ENCODE data around the gene TUBB4A.

- no peak for TF ChIP-seq EZH2 (IDR thresholded peaks at IDR 0.05; ENCODE audit: borderline replicate concordance, low read length)
- TF ChIP-seq CTCF (IDR thresholded peaks at IDR 0.05; ENCODE audit: low read length): no peak
These were observed 19.8 kb downstream of the TUBB4A start for GRCh38 chr19:6482343-6482686.
